Measurements from ENCODE around the gene PBX3.

PBX3 gene

DNA sequence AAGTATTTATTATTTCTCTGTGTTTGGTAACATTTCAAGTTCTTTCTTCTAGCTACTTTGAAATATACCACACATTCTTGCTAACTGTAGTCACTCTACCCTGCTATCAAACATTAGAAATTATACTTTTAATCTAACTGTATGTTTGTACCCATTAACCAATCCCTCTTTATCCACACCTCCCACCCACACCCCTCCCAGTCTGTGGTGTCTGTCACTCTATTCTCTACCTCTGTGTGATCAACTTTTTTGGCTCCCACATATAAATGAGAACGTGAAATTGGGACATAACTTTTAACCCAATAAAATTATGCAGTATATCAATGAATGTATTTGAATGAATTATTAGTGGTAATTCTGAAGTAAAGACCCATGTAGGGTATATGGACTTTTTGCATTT is 79.7 kb downstream of the PBX3 start:
- DNase-seq = no peak

DNA sequence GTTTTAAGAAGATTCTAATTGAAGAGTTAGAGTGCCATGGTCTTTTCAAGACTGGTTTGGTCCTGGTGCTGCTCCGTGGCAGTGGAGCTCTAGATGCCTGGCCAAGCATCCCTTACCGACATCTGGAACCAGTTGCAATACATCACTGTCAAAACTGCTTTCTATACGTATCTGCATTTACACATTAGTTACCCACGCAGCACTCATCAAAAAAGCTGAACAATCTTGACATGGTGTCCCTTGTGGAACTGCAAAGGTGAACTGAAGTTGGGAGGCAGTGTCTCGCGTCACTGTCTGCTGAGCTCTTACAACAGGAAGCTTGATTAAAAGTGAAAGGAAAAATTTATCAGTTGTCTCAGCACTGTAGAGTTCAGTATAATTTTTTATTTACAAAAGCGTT is 82.6 kb downstream of the PBX3 start:
- peak; percentile 46 for DNase-seq

DNA sequence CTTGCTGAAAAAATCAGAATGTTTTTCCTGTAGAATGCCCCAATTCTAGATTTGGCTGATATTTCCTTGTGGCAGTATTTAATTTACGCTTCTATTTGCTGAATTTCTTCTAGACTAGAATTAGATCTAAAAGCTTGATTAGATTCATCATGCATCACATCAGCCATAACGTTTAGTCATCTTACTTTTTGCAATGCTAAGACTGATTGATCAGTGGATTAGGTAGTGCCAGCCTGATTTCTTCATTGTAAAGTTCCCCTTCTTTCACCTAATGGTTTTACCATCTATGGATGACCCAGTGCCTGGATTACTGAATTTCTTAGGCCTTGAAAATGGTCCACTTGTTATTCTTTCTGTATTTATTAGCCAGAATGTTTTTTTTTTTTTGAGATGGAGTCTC is 83.9 kb downstream of the PBX3 start:
- DNase-seq = no peak

DNA sequence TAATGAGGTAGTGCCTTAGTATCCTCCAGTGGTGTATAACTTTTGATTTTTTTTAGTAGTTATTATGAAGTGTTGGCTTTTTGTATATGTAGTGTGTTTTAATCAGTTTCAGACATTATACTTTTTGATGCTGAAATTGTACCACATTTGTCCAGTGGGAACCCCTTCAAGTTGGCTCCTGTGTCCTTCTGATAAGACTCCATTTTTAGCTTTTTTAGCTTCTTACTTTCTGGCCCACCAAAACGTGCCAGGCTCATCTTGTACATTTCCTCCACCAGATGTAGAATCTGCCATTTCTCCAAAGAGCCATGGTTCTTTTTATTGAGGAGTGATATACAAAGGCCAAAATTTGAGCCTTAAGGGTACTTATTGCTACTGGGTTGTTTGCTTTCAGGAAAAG is 84.4 kb downstream of the PBX3 start:
- DNase-seq = no peak

- no peak for DNase-seq
Observed at GRCh38 chr9:125835655-125836054, 88.5 kb downstream of the PBX3 start.

DNA sequence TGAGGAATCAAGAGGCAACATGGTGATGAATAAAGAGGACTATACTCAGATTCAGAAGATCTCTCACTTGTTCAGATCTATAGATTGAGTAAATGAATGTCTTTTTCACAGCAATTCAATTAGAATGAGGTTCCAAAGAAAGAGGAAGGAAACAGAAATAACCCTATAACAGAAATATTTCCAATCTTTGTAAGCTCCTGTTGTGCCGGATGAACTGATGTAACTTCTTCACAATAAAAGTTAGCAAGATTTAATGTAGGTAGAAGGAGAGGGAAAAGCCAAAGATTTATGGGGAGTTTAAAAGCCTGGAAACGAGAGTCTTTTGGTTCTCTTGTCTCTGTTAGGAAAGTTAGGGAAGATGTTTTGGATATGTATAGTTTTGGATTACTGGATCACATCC is 92.1 kb downstream of the PBX3 start:
- no peak for DNase-seq

GRCh38 chr9:125841444-125841843 is 94.3 kb downstream of the PBX3 start:
- DNase-seq = no peak

GRCh38 chr9:125842242-125842641 is 95.1 kb downstream of the PBX3 start:
- DNase-seq = no peak

DNA sequence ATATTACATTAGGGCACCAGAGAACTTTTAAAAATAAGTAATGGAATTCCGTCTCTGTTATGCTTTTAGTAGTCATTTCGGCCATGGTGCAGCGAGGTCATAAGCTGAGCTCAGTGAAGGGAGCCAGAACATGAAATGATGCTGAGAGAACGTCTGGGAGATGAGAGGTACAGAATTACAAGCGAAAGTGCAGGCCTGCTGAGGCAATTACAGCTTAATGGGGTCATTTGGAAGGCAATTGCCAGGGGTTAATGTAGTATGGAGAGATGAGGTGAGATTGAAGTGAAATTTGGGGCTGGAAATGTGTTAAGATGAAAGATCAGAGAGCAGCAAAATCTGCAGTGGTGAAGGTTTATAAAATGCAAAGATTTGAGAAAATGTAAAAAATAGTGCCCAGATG is 96.5 kb downstream of the PBX3 start:
- DNase-seq = no peak

DNA sequence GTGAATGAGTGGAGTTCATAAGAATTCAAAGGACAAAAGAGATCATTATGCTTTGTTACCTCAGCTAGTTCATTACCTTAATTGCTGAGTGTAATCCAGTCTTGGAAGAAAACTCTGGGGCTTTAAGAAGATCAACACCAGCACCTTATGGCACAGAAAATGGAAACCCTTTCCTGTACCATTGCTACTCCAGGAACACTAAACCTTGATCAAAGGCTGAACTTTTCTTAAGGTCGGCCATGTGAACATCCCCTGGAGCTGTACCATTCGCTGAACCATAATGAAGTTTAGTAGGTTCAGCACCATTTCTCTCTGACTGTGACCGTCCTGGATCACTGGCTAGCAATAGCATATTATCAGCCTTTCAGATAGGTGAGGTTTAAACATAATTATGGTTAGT is 97.4 kb downstream of the PBX3 start:
- no peak for DNase-seq

GRCh38 chr9:125845271-125845808 is 98.2 kb downstream of the PBX3 start:
- no peak for DNase-seq

GRCh38 chr9:125847735-125848134 is 100.6 kb downstream of the PBX3 start:
- DNase-seq = no peak

DNA sequence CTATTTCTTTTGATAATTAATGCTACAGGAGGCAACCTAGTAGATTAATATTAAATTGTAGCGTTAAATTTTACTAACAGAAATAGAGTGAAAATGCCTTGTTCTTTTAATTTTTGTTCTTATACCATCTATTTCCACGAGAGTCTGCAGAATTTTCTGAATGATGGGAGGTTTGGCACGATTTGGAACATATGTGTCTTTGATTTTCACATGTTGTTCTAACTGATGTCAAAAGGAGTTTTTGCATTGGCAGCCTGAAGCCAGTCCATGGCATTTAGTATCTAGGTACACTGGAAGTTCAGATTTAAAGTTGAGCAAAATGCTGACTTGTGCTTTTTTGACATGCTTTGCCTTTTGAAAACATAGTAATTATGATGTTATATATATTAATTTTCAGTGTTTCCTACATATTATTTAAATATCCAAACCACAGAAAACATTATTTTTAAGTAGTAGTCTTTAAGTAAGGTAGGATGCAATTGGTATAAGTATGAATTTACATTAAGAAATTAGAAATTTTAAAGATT is 103.0 kb downstream of the PBX3 start:
- DNase-seq = no peak

GRCh38 chr9:125850763-125851162 is 103.6 kb downstream of the PBX3 start:
- no peak for DNase-seq

GRCh38 chr9:125851979-125852378 is 104.8 kb downstream of the PBX3 start:
- DNase-seq = no peak

DNA sequence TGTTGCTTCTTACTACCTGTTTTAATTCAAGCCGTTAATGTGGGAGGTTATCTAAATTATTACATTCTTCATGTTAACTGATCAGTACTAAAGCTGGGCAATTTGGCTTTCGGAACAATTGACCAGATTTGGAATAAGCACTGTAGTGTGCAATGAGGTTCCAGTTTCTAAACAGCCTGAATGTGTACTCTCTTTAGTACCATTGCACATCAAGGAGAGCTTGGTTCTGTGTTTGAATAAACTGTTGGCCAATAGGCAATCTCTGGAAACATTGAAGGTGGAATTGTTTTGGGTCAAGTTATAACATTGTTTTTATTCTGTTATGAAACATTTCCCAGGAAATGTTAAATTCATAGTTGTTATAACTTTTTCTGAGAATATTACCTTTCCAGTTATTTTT is 105.2 kb downstream of the PBX3 start:
- no peak for DNase-seq

DNA sequence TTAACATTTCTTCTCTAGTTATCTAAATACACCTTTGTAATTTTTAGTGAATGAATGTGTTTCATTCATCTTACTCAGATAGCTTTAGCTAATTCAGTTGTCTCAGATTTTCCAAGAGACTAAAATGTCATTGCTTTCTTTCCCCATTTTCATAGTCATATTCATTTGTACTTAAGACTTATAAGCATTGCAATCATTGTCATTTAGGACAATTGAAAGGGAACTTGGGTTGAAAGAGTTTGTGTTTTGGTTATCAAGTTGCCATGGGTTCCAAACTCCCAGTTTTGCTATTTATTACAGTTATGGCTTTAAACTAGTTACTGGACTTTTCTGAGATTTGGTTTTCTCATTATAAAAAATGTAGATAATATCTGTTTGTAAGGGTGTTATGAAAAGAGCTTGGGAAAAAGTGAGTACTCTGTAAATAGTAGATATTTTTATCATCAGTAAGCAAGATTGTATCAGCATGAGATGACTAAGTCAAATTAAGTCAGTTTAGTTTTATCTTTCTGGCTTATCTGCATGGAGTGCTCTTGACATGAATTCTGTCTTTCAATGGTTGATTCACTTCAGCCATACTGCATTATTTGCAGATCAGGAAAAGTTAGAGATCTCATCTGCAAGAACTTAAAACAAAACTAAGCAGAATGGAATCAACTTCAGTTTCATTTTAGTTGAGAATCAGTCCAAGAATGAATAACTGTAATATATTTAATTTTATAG is 107.5 kb downstream of the PBX3 start:
- DNase-seq = no peak

- no peak for DNase-seq
Observed at GRCh38 chr9:125856331-125856730, 109.2 kb downstream of the PBX3 start.

DNA sequence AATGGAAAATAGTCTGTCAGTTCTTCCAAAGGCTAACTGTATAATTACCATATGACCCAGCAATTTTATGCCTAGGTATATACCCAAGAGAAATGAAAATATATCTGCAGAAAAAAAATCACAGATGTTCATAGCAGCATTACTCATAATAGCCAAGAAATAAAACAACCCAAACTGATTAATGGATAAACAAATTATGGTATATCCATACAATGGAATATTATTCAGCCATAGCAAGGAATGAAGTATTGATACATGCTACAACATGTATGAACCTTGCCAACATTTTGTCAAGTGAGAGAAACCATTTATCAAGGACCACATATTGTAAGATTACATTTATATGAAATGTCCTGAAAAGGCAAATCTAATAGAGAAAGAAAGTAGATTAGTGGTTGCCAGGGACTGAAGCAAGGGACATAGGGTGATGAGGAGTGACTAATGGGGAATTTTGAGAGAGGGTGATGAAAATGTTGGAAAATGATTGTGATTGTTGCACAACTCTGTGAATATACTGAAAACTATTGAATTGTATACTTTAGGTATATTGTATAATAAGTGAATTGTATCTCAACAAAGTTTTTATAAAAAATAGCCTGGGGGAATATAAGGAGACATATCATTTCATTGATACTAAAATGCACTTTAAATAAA is 114.4 kb downstream of the PBX3 start:
- DNase-seq = no peak

DNA sequence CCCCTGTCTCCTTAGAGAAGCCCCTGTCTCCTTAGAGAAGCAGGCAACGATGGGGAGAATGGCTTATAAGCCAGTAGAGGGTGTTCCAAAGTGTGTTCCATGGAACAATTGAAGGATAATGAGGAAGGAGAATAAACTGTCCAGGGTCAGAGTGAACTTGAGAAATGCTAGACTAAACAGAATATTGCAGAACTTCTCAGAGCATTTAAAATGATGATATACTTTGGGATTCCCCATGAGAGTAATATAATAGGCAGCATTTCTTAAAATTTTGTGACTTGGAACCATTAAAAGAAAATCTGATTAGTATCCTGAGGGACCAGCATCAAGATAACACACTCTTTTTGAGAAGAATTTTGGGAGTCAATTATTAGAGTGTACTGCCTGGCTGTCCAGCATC is 116.8 kb downstream of the PBX3 start:
- no peak for DNase-seq

- DNase-seq = no peak
Observed at GRCh38 chr9:125867751-125868415, 120.7 kb downstream of the PBX3 start.

DNA sequence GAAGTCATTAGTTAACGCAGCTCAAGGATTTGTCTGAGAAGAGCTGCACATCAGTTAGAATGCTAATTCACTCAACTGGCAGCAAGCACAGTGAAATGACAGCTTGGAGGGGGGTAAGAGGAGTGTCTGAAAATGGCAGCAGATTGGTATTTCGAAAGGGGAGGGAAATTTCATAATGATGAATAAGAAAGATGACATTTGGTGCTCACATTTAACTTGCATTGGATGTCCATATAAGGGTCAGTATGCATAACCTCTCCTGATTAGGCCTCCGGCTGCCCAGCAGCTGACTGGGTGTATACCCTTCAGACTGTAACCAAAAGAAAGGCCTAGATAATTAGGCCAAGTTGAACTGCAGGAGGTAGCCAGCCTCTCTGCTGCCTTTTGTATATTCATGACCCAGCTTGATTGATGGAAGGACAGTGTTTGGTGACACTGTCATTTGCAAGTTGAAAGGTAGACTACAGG is 131.0 kb downstream of the PBX3 start:
- no peak for DNase-seq

DNA sequence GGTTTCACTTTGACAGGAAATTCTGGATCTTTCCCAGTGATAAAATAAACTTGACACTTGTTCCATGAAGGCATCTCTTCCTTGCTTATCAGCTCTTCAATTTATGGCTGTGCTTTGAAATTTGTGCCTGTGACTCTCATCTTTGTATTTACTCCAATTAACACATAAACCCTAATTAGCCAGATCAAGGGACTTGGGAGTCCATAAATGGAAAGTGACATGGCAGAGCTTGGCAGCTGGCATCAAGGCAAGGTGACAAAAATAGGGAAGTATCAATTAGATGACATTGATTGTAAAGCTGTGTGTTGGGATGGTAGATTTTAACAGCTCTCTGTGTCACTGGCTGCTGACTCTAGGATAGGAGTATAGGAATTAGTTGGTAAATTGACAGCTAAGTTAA is 133.9 kb downstream of the PBX3 start:
- DNase-seq = no peak
